ENCODE measurements around the gene GLIPR2. TPM values are rescaled to one million over a fixed set of nuclear protein-coding genes. Genes with fewer than 3 reads are reported as not detected.
"Not testable (repeated sequence)": the region's sequence is repeated elsewhere in the genome, so short reads cannot be mapped to it uniquely, and the experiment has no call there.

The GLIPR2 gene
- polyA plus RNA-seq, 1 donor, result 39.3 TPM

DNA sequence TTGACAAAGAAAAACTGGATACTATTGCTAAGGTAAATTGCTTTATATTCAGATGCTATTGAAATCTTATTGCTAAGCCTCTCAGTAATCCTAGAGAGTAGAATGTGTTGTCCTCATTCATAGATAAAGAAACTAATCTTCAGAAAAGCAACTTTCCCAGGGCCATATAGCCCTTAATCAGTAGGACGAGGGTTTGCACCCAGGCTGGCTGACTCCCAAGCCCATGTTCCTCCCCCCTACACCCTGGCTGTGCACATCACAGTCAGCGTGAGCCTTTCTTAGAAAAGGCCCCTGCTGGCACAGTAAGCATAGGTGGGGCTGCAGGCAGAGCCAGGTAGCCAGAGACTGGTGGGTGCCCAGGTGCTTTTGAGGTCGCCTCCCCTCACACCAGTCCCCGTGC is 15.8 kb upstream of the GLIPR2 start:
- DNase-seq, result no peak

DNA sequence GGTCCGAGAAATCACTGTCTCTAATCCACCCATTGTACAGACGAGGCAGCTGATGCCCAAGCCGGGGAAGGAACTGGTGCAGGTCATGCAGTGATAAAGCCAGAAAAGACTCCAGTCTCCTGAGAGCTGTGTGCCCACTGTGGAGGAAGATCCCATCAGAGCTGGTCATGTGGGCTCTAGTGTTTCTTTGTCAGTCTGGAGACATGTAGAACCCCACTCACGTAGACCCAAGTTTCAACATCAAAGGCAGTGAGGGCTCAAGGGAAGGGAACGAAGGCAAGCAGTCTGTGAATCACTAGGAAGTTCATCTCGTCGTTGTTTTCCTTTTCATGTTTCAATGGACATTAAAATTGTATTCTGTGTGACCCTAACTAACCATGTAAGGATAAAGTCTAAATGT is 14.6 kb upstream of the GLIPR2 start:
- DNase-seq, result no peak

DNA sequence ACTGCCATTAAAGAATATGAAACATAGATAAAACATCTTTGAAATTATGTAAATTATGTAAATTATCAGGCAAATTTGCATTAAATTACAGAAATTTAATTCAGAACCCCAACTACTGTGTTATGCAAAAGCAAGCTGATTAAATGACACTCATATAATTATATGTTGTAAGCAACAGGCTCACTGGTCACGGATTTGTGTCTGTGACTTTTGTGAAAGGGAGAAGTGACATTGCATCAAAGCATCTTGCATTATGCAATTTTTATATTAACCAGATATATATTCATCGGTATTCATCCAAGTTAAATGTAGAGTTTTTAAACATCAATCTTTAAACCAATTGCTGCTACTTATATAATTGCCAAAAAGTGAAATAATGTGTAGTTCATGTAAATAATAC is 13.0 kb upstream of the GLIPR2 start:
- no peak for DNase-seq

DNA sequence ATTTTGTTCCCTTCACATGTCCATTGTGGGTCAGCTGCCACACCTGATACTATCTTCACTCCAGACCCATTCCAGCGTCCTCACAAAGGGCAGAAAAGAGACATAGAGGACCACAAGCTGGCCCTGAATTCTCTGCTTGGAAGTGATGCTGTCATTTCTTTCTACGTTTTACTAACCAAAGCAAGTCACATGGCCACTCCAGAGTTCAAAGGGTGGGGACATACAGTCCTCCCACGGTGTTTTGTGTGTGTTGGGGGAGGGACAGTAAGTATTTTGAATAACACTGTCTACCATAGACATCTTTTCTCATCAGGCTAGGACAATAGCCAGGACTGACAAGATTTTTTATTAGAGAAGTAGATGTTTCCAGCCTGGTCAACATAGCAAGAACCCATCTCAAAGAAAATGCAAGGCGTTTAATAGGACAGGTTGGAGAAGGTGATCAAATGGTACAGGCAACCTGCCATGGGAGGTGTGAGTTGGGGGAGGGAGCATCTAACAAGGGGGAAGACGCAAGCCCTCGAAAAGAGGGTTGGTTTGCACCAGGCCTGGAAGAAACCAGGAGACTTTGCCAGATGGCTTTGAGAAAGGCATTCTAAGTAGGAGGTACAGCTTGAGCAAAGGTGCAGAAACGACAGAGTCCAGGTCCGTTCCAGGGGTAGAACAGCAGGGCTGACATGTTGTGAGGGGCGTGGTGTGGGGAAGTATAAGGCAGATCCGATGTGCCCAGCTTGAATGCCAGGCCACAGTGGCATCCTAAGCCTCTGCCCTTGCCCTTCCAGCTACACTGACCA is 11.3 kb upstream of the GLIPR2 start:
- DNase-seq, result no peak

DNA sequence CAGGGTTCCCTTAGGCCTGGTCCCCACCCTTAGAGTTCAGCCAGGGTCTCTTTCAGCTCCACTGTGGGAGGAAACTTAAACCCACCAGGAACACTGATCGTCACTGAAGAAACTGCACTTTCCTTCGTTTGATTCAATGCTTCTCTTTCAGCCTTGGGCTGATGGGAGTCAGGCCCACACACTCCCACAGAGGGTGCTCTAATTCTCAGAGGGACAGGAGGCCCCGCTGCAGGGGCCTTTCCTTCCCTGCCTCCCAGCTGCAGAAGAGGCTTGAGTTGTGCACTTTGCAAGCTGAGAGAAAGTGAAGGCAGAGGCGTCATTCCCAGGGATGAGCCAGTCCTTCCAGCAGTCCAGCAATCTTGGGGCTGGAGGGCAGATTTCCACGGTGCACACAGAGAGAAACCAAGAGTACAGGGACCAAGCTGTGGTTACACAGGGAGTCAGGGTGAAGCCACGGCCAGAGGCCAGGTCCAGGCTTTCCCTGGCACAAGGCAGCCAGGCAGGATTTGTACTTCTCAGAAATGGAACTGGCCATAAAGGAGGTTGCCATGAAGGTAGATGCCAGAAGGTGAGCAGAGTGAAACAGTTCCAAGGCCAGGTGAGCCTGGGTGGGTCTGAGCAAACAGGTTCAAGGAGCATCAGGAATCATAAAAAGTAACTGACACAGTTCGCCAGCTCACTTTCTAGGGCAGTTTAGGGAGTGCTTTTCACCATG is 10.4 kb upstream of the GLIPR2 start:
- DNase-seq, result no peak

DNA sequence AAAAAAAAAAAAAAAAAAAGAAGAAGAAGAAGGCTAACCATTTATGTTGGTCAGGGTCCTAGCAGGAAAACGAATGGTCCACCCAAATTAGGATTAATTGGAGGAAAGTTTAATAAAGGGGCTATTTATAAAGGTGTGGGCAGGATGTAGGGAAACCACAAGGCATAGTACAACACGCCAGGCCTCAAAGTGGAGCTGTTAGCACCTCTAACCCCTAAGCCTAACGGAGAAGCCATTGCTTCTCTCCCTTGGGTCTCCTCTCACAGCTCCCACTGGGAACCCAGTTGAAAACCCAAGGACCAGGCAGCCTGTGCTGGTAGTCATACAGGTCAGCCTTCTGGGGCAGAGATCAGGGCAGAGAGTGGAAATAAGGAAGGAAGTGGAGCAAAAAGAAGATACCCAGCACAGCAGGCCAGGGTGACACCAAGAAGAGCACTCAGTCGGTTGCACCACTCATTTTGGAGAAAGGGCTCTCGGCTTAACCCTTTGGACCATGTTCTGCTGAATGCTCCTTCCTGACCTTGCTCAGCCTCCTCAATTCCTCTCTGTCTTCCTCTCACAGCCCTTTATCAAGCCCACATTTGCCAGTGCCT is 8.8 kb upstream of the GLIPR2 start:
- no peak for DNase-seq

DNA sequence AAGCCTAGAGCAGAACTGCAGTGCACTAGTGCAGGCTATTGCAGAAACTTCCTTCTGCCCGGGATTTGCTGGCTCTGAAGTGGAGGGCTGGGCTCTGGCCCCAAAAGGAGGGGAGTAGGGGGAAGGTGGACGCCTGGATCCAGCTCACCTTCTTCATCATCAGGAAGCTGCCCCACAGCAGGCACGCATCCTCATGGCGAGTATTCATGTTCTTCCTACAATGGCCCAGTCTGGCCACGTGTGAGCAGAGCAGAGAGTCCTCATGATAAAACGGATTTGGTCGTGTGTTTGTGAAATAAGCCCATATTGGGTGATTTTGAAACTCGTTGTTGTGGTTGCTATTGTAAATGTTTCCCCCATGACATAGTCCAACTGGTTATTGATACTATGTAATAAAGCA is 8.2 kb upstream of the GLIPR2 start:
- no peak for DNase-seq

DNA sequence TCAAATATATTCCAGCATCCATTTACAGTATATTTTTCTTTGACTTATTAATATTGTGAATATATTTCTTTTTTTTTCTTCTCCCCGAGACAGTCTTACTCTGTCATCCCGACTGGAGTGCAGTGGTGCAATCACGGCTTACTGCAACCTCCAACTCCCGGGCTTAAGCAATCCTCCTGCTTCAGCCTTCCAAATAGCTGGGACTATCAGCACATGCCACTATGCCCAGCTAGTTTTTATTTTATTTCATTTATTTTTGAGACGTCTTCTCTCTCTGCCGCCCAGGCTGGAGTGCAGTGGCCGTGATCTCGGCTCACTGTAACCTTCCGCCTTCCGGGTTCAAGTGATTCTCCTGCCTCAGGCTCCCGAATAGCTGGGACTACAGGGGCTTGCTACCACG is 7.4 kb upstream of the GLIPR2 start:
- no peak for DNase-seq

DNA sequence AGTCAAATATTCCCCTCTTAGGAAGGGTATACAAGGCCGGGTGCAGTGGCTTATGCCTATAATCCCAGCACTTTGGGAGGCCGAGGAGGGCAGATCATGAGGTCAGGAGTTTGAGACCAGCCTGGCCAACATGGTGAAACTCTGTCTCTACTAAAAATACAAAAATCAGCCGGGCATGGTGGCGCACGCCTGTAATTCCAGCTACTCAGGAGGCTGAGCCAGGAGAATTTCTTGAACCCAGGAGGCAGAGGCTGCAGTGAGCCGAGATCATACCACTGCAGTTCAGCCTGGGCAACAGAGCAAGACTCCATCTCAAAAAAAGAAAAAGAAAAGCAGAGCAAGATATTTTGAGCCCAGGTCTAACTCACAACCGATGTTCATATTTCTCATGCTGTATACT is 4.9 kb upstream of the GLIPR2 start:
- DNase-seq, result not testable (repeated sequence)

DNA sequence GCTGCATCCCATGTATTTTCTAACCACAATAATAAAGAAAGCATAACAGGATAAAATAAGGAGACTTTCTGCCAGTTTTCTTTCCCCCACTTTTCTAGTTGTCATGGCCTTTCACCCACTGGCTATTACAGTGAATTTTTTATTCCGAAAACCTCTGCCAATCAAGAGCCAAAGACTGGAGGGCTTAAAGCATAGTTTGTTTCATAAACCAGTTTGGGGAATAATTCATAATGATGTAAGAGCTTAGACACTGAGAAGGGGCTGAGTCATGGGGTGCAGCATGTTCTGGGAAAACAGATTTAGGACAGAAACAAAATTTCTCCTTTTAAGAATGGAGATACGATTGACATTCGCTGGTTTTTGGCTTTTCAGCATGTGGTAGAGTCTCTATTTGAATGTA is 4.4 kb upstream of the GLIPR2 start:
- DNase-seq, result no peak

DNA sequence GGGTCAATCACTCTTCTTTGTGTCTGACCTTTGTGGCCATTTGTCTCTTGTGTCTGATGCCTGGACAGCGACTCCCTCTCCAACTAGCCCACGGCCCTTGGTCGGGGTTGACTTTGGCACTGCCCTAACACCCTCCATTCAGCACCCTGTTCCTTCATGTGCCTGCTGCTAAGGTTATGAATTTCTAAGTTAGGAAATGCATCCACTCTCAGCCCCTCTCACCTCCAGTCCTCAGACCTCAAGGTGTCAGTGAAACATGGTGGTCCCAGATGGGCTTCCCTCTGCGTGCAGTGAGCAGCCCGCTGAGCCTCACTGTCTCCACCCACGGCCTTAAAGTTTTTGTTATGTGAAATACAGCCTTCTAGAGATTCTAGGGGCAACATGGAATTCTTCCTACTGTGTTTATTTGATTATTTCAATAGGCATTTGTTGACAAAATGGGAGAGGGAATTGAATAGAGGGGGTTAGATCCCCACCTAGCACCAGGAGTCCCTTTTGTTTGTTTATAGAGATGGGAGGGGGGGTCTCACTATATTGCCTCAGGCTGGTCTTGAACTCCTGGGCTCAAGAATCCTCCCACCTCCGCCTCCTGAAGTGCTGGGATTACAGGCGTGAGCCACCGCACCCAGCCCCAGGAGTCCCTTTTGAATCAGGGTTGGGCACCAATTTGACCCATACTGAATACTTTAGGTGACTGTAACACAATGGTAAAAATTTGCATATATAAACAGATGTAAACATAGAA is 1.6 kb upstream of the GLIPR2 start:
- no peak for DNase-seq

DNA sequence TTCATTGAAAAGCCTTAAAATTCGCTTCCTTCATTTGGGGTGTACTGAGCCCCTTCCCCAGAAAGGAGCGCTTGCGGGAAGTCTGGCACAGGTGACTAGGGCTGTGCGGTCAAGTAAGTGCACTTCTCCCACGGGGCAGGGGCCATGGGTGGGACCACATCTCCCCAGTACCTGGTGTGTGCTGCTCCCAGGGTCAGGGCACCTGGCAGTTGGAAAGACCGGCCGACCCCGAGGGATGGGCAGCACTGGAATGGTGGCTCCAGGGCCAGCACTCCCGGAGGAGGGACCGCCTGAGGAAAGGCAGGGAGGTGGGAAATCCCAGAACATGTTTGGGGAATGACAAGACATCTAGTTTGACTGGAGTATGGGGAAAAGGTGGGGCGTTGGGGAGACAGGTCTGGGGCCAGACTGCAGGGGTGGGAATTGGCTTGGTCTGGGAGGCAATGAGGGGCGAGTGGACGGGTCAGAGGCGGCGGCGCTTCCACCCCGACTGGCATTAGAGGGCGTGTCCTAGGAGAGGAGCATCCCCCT is 727 bp upstream of the GLIPR2 start:
- DNase-seq, result no peak

DNA sequence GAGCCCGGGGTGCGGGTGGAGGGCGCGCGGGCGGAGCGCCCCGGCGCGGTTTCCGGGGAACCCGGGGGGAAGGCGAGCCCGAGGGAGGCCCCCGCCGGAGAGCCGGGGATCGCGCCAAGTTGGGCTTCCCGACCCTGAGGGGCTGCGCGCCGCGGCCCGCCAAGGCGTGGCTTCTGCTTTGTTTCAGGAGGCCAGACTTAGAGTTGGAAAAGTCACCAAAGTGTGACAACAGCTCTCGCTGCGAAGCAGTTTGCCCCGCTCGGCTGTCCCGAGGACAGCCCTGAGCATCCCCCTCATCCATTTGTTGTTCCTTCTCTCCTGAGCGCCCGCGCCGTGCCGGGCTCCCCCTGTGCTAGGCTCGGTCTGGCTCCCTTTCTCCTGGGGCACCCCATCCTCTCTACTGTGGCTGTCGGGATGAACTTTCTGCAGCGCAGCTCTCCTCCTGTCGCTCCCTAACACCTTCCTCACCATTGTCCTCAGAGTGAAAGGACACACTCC is 410 bp downstream of the GLIPR2 start:
- DNase-seq, result no peak

DNA sequence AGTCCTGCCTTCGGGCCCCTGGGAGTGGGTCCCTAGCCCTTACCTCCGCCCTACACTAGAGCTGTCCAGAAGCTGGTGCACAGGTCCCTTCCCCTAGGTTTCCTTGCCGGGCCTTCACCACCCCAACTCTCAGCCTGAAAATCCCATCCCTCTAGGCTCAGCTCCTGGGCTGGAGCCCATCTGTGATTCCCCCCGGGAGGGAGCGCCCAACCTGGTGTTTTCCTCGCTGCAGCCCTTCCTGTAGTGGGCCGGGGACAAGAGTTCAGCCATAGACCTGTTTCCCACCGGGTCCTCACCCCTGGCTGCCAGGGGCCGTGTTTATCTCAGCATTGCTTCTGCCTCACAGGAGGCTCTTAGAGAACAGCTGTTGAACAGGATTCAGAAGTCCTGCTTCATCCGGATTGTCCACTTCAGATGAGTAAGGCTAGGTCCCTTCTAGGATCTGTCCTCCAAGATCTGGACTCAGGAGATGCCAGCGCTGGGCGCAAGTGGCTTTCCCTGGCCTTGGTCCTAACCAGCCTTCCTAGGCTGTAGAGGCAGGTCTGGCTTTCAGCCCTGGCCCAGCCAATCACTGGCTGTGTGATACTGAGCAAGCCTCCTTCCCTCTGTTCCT is 965 bp downstream of the GLIPR2 start:
- peak; percentile 40 for DNase-seq

DNA sequence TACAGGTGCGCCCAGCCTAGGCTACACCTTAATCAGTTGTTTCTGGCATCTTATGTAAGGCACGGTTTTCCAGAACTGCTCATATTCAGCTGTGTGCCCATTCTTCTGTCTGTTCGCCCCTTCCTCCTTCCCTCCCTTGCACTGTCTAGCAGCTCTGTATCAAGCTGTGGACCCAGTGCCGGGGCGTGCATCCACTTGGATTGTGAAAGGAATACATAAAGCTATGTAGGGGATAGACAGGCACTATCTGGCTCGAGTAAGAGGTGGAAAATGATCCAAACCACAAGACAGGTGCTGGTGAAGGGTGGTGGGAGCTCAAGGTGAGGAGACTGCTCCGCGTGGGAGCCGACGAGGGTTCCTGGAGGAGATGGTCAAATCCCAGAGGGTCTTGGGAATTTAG is 2.0 kb downstream of the GLIPR2 start:
- no peak for DNase-seq

DNA sequence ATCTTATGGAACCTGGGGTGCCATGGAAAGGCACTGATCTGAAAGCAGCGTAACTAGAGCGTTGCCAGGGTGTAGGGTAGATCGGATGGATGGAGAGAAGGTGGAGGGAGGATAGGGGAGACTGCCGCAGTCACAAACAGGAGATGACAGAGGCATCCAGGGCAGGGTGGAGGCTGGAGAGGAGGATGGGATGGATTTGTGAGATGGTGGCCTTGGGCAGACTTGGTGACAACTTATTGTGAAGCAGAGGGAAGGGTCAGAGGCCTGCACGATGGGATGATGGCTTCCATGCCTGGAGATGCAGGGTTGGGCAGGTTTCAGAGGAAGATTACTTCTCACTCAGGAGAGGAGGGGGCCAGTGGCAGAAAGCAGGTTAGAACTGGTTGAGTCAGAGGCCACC is 2.4 kb downstream of the GLIPR2 start:
- DNase-seq, result no peak

DNA sequence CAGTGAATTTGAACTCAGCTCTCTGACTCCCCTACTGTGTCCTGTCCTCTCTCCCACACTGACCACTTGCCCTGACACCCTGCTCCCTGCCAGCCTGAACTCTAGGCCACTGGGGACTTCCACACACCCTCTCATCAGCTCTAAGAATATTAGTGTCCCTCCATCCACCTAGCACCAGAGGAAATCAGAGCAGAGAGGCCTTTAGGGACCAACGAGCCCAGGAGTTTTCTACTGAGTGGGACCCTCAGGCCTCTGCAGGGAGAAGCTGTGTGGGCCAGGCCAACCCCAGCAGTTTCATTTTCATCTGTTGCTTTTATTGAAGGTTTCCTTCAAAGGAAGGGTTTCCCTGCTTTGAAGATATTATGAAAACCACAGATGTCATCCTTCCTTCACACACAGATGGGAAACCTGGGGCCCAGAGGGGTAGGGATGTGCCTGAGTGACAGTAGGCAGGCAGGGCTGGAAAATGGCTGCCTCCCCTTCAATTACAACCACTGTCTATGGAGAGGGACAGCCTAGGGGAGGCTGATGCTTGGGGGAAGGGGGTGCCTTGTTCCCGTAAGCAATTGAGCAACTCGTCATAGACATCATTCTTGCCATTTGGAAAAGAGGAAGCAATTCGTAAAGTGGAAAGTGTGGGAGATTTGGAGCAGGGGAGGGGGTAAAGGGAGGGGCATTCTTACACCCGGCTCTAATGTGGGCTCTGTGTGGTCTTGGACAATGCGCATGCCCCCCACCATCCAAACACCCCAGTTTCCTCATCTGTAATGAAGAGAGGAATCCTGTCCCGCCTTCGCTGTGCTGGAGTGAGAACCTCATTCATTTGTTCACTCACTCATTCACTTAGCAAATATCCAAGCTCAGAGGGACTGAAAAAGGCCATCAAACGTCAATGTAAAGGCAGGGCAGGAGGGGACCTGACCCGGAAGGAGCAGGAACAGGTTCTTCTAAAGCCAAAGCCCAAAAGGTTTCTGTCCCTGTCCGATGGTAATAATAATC is 3.9 kb downstream of the GLIPR2 start:
- no peak for DNase-seq

DNA sequence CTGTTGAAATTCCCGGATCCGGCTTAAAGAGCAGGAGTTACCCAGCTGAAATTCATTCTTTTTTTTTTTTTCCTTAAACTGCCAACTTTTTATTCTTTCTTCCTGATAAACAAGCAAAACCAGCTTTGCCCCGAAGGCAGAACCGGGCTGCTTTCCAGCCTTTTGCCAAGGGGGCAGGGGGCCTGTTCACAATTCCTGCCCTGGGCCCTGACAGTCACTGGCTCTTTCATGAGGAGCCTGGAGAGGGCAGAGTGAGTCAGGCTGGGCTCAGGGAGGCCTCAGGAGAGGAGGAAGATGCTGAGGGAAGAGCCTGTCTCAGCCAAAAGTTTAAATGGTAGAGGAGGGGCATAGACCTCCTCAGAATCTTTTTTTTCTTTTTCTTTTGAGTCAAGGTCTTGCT is 4.8 kb downstream of the GLIPR2 start:
- no peak for DNase-seq

DNA sequence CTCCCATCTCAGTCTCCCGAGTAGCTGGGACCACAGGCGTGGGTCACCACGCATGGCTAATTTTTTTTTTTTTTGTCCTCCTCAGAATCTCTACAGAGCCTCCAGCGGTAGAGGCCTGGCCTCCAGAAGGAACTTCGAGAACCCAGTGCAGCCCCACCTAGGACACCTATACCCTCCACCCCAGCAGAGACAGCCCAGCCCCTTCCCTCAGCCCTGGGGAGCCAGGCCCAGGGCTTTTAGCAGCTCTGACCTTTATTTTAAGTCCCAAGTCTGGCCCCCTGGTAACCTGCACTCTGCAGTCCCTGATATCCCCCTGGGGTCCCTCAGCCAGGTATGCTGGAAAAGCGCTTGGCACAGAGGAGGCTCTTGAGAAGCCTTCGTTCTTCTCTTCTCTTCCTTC is 5.2 kb downstream of the GLIPR2 start:
- DNase-seq, result no peak

DNA sequence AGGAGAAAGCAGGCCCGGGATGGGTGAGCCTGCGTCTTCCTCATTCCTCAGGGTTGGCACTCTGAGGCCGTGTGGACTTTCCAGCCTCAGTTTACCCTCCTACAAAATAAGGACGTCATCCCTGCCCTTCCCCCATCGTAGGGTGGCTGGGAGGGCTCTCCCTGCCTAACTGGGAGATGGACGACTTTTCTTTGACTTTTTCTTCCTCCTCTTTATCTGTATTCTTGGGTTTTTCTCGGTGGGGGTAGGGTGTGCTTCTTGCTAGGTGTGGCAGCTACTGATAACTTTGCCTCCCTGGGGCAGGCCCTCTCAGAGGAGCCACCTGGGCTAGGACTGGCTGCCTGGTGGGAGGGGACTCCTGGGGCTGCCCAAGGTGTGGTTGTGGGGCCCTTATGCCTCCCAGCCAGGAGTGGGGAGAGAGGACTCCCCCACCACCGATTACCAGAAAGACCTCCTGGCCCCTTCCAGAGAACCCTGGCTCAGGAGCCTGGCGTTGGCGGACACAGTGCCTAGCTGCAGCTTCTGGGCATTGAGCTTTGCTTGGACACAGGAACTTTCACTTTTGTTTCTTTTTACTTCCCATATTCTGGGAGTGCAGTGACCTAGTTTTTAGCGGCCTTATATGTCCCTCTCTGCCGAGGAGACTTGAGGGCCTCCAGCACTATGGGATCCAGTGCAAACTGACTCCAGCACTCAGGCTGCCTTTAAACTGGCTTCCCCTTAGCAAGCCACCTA is 6.1 kb downstream of the GLIPR2 start:
- DNase-seq, result no peak
